Loucy (cell line): ENCODE data around the gene ARMC12.
"Not testable (repeated sequence)": the region's sequence is repeated elsewhere in the genome, so short reads cannot be mapped to it uniquely, and the experiment has no call there.

ENCODE experiments used
- H2AFZ ChIP-seq: fragments of 200-600 bp; sonication (generic); 2 replicates; pipeline ENCODE4 v1.6.0; 2016; ENCODE audit warnings: antibody characterized with exemption, mild to moderate bottlenecking, low read length, moderate library complexity
- H3F3A ChIP-seq: fragments of 200-600 bp; 2 replicates; pipeline ENCODE4 v1.6.0; 2016; ENCODE audit warnings: antibody characterized with exemption, low read depth, mild to moderate bottlenecking
- H3K27me3 ChIP-seq: fragments of 200-600 bp; sonication (generic); 2 replicates; pipeline ENCODE4 v1.6.1; 2014; ENCODE audit warnings: low read length, mild to moderate bottlenecking; ENCODE audit not compliant: insufficient read depth, poor library complexity, severe bottlenecking
- H3K36me3 ChIP-seq: fragments of 200-600 bp; sonication (generic); 2 replicates; pipeline ENCODE4 v1.6.1; 2016; ENCODE audit warnings: low read length; ENCODE audit not compliant: insufficient read depth
- H3K4me1 ChIP-seq: fragments of 200-600 bp; sonication (generic); 2 replicates; pipeline ENCODE4 v1.5.1; 2014; ENCODE audit warnings: low read length, mild to moderate bottlenecking; ENCODE audit not compliant: insufficient read depth, poor library complexity, severe bottlenecking
- H3K4me2 ChIP-seq: fragments of 200-600 bp; sonication (generic); 2 replicates; pipeline ENCODE4 v1.6.0; 2014; ENCODE audit warnings: antibody characterized with exemption, low read length, low read depth, mild to moderate bottlenecking; ENCODE audit not compliant: poor library complexity, severe bottlenecking
- H3K4me3 ChIP-seq: fragments of 200-600 bp; sonication (generic); 2 replicates; pipeline ENCODE4 v1.5.1; 2014; ENCODE audit warnings: low read length, mild to moderate bottlenecking, mixed read lengths; ENCODE audit not compliant: poor library complexity, severe bottlenecking
- H3K79me2 ChIP-seq: fragments of 200-600 bp; sonication (generic); 2 replicates; pipeline ENCODE4 v1.6.1; 2014; ENCODE audit warnings: low read length; ENCODE audit not compliant: insufficient read depth
- H3K9ac ChIP-seq: fragments of 200-600 bp; sonication (generic); 2 replicates; pipeline ENCODE4 v1.6.0; 2014; ENCODE audit warnings: mild to moderate bottlenecking, low read depth, low read length, moderate library complexity; ENCODE audit not compliant: poor library complexity, severe bottlenecking
- H3K9me2 ChIP-seq: fragments of 200-600 bp; sonication (generic); replicated peaks from 2 replicates; pipeline ENCODE4 v1.6.1; 2016; ENCODE audit warnings: low read depth, low read length, mixed read lengths
- H3K9me3 ChIP-seq: fragments of 200-600 bp; sonication (generic); 2 replicates; pipeline ENCODE4 v1.6.1; 2014; ENCODE audit warnings: mild to moderate bottlenecking, antibody characterized with exemption, low read length, low read depth; ENCODE audit not compliant: insufficient read depth
- H4K20me1 ChIP-seq: fragments of 200-600 bp; sonication (generic); 2 replicates; pipeline ENCODE4 v1.6.0; 2014; ENCODE audit warnings: antibody characterized with exemption, low read length, mild to moderate bottlenecking; ENCODE audit not compliant: insufficient read depth, poor library complexity, severe bottlenecking
- EZH2phosphoT487 ChIP-seq: fragments of 200-600 bp; IDR thresholded peaks from 2 replicates; pipeline ENCODE4 v1.6.1; 2018; ENCODE audit warnings: antibody characterized with exemption, mild to moderate bottlenecking, moderate library complexity, borderline replicate concordance
- TF ChIP-seq, protein P1 (sequence below): fragments of 200-600 bp; sonication (generic); conservative IDR thresholded peaks from 2 replicates; pipeline ENCODE4 v1.5.1; 2014; ENCODE audit warnings: mild to moderate bottlenecking, antibody characterized with exemption, low read length

The ARMC12 gene

DNA sequence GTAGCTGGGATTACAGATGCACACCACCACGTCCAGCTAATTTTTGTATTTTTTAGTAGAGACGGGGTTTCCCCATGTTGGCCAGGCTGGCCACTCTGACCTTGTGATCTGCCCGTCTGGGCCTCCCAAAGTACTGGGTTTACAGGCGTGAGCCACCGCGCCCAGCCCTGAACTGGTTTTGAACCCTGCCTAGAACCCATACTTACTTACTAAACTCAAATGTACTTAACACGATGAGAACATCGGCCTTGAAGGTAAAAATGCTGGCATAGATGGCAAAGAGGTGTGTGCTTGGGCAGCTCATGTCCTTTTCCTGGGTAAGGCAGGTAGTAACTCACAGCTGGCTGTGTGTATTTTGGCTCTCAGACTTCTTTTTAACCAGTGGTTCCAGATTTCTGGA, 3.2 kb upstream of the ARMC12 start:
- Histone ChIP-seq H3K9ac (peak overlapping the region; percentile 88), H3K79me2 (peaks cover 16% of the 10 kb centered on the region; the same call in 1 of the 2 replicates), H4K20me1 (no peaks in the 10 kb centered on the region), H3K9me2 (no peaks in the 10 kb centered on the region), H3K4me2 (no peak overlapping the region), H3K36me3 (no peaks in the 10 kb centered on the region), H3K4me3 (no peak overlapping the region), H3F3A (peaks cover 6% of the 10 kb centered on the region; the same call in 1 of the 2 replicates), H3K27me3 (no peaks in the 10 kb centered on the region), H2AFZ (no peak overlapping the region), H3K4me1 (peaks cover 53% of the 10 kb centered on the region), H3K9me3 (no peaks in the 10 kb centered on the region)
- no peak for TF ChIP-seq EZH2phosphoT487
- TF ChIP-seq, protein P1, sequence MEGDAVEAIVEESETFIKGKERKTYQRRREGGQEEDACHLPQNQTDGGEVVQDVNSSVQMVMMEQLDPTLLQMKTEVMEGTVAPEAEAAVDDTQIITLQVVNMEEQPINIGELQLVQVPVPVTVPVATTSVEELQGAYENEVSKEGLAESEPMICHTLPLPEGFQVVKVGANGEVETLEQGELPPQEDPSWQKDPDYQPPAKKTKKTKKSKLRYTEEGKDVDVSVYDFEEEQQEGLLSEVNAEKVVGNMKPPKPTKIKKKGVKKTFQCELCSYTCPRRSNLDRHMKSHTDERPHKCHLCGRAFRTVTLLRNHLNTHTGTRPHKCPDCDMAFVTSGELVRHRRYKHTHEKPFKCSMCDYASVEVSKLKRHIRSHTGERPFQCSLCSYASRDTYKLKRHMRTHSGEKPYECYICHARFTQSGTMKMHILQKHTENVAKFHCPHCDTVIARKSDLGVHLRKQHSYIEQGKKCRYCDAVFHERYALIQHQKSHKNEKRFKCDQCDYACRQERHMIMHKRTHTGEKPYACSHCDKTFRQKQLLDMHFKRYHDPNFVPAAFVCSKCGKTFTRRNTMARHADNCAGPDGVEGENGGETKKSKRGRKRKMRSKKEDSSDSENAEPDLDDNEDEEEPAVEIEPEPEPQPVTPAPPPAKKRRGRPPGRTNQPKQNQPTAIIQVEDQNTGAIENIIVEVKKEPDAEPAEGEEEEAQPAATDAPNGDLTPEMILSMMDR = no peak

DNA sequence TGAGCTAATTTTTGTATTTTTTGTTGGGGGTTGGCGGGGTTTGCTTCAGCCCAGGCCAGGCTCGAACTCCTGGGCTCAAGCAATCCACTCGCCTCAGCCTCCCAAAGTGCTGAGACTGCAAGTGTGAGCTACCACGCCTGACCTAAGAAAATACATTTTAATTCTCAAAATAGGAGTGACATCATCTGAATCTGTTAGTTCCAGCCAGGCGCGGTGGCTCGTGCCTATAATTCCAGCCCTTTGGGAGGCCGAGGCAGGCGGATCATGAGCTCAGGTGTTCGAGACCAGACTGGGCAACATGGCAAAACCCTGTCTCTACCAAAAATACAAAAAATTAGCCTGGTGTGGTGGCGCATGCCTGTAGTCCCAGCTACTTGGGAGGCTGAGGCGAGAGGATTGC, 2.5 kb upstream of the ARMC12 start:
- Histone ChIP-seq H3K79me2 (peaks cover 15% of the 10 kb centered on the region; the same call in 1 of the 2 replicates), H3K4me1 (peaks cover 47% of the 10 kb centered on the region)
- not testable (repeated sequence) for H3K4me3 ChIP-seq, H3F3A ChIP-seq, H3K9ac ChIP-seq, H4K20me1 ChIP-seq, H3K9me2 ChIP-seq, H3K27me3 ChIP-seq, H3K9me3 ChIP-seq, H2AFZ ChIP-seq, H3K4me2 ChIP-seq, H3K36me3 ChIP-seq

DNA sequence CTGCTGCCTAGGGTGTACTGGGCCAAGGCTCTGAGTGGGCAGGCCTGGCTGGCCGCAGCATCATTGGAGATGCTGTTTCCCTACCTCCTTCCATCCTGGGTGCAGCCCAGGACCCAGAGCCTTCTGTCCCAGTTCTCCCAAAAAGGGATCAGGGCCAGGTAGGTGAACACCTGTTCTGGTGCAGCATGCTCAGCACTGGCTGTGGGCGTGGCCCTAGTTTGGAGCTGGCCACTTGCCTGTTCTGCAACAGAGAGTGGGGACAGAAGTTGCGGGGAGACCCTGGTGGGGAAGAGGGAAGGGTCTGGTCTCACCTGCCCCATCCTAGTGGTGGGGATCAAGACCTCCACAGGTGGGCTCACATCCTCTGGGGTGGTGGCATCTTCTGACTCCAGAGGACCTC, 1.4 kb upstream of the ARMC12 start:
- Histone ChIP-seq H3K4me2 (no peak overlapping the region), H3F3A (peaks cover 6% of the 10 kb centered on the region; the same call in 1 of the 2 replicates), H3K9me2 (no peaks in the 10 kb centered on the region), H3K27me3 (no peaks in the 10 kb centered on the region), H3K79me2 (peaks cover 9% of the 10 kb centered on the region; the same call in 1 of the 2 replicates), H2AFZ (no peak overlapping the region), H3K4me3 (no peak overlapping the region), H3K9ac (peak overlapping the region; percentile 2), H3K9me3 (no peaks in the 10 kb centered on the region), H3K36me3 (no peaks in the 10 kb centered on the region), H3K4me1 (peaks cover 35% of the 10 kb centered on the region), H4K20me1 (no peaks in the 10 kb centered on the region)
- no peak for TF ChIP-seq EZH2phosphoT487
- TF ChIP-seq, protein P1 = no peak

DNA sequence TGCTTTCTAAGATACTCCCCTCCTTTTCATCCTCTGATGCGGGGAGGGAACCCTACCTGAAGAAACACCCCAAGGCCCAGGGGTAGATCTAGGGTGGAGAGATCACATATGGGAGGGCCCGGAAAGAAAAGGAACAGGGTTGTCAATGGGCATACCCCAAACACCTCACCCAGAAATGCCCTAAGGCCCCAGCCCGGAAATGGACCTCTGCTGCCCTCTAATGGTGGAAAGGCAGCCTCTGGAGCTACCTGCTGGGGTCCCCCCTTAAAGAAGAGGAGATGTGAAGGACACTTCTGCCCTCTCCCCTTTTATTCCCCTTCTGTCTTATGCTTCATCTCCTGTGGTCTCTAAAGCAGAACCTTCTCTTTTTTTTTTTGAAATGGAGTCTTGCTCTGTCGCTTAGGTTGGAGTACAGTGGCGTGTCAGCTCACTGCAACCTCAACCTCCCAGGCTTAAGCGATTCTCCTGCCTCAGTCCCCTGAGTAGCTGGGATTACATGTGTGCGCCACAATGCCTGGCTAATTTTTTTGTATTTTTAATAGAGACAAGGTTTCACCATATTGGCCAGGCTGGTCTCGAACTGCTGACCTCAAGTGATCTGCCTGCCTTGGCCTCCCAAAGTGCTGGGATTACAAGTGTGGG, 458 bp upstream of the ARMC12 start:
- H3F3A ChIP-seq = no peaks in the 10 kb centered on the region
- H3K4me2 ChIP-seq = peak overlapping the region; percentile 8
- no peaks in the 10 kb centered on the region for H3K36me3 ChIP-seq
- peak overlapping the region; percentile 2 for H3K9ac ChIP-seq
- no peaks in the 10 kb centered on the region for H4K20me1 ChIP-seq
- H3K9me2 ChIP-seq = no peaks in the 10 kb centered on the region
- no peak overlapping the region for H3K4me3 ChIP-seq
- TF ChIP-seq EZH2phosphoT487 = no peak
- TF ChIP-seq, protein P1 = peak; percentile 95
- no peak overlapping the region; the same call in 1 of the 2 replicates for H2AFZ ChIP-seq
- H3K9me3 ChIP-seq = no peaks in the 10 kb centered on the region
- H3K27me3 ChIP-seq = no peaks in the 10 kb centered on the region
- peaks cover 28% of the 10 kb centered on the region for H3K4me1 ChIP-seq
- 0 out of 2 replicates have a peak, but pooled peaks cover 4% of the 10 kb centered on the region for H3K79me2 ChIP-seq
